SK-N-SH (cell line): ENCODE data around the gene OPCML. TPM values are rescaled to one million over a fixed set of nuclear protein-coding genes. Genes with fewer than 3 reads are reported as not detected.

Source experiments
- CTCF ChIA-PET: fragments of 300-600, 350-600 bp; formaldehyde crosslinking; extraction: SDS; loops from one replicate; lab custom pipeline; 2021; lab: Yijun Ruan, JAX
- POLR2A ChIA-PET: fragments of 350-600 bp; sonication (Branson Sonifier 250); formaldehyde crosslinking; extraction: SDS; loops from one replicate; lab custom pipeline; 2020; ENCODE audit warnings: antibody characterized with exemption, inconsistent platforms; lab: Yijun Ruan, JAX
- DNase-seq: peaks from one replicate; pipeline ENCODE4 v3.0.0; 2012
- H2AFZ ChIP-seq: fragments of 200-600 bp; sonication (generic); 2 replicates; pipeline ENCODE4 v1.8.1; 2016; ENCODE audit warnings: antibody characterized with exemption, mild to moderate bottlenecking, low read depth
- H3F3A ChIP-seq: fragments of 200-600 bp; sonication (generic); replicated peaks from 2 replicates; pipeline ENCODE3; 2016; ENCODE audit warnings: antibody characterized with exemption, mild to moderate bottlenecking; ENCODE audit not compliant: insufficient read depth
- H3K27ac ChIP-seq, 2 experiments: fragments of 200-500 bp in 1 of 2; fragments of 200-600 bp in 1 of 2; sonication (Bioruptor generic) in 1 of 2; sonication (generic), shearing (Covaris generic) in 1 of 2; 2 replicates each; pipeline versions ENCODE4 v1.5.1 to v1.6.1; 2014 to 2016; ENCODE audit warnings: low read depth in 2 of 2, inconsistent platforms in 1 of 2, low read length in 1 of 2, mild to moderate bottlenecking in 1 of 2, mixed read lengths in 1 of 2
- H3K27me3 ChIP-seq: fragments of 200-600 bp; sonication (generic), shearing (Covaris generic); 2 replicates; pipeline ENCODE4 v1.6.1; 2016; ENCODE audit warnings: mixed run types; ENCODE audit not compliant: insufficient read depth
- H3K36me3 ChIP-seq, 2 experiments: fragments of 200-500 bp in 1 of 2; fragments of 200-600 bp in 1 of 2; sonication (Bioruptor generic) in 1 of 2; sonication (generic) in 1 of 2; replicated peaks in 1 of 2; 2 replicates each; pipeline versions ENCODE3 to v1.5.1; 2014 to 2016; ENCODE audit warnings: low read length in 1 of 2, mild to moderate bottlenecking in 1 of 2; ENCODE audit not compliant: insufficient read depth in 2 of 2, control insufficient read depth in 1 of 2
- H3K4me1 ChIP-seq, 2 experiments: fragments of 200-500 bp in 1 of 2; fragments of 200-600 bp in 1 of 2; sonication (Bioruptor generic) in 1 of 2; sonication (generic), shearing (Covaris generic) in 1 of 2; 2 replicates each; pipeline versions ENCODE4 v1.5.1 to v1.6.1; 2014 to 2016; ENCODE audit warnings: low read depth in 1 of 2, low read length in 1 of 2, mixed run types in 1 of 2; ENCODE audit not compliant: insufficient read depth in 2 of 2, control insufficient read depth in 1 of 2
- H3K4me2 ChIP-seq: fragments of 200-600 bp; sonication (generic), shearing (Covaris generic); 2 replicates; pipeline ENCODE4 v1.6.1; 2017; ENCODE audit warnings: mixed run types
- H3K4me3 ChIP-seq, 2 experiments: fragments of 200-500 bp in 1 of 2; fragments of 200-600 bp in 1 of 2; sonication (Bioruptor generic) in 1 of 2; sonication (generic), shearing (Covaris generic) in 1 of 2; 2 replicates each; pipeline versions ENCODE4 v1.5.1 to v1.8.1; 2014 to 2016; ENCODE audit warnings: low read depth in 2 of 2, inconsistent platforms in 1 of 2, low read length in 1 of 2, mild to moderate bottlenecking in 1 of 2, mixed read lengths in 1 of 2, moderate library complexity in 1 of 2
- H3K79me2 ChIP-seq: fragments of 200-600 bp; sonication (generic); 2 replicates; pipeline ENCODE4 v1.8.1; 2017; ENCODE audit warnings: mild to moderate bottlenecking; ENCODE audit not compliant: insufficient read depth
- H3K9ac ChIP-seq: fragments of 200-600 bp; sonication (generic); 2 replicates; pipeline ENCODE4 v1.6.1; 2017; ENCODE audit warnings: mixed run types
- H3K9me2 ChIP-seq: fragments of 200-600 bp; sonication (generic); 2 replicates; pipeline ENCODE4 v1.6.1; 2017; ENCODE audit warnings: mixed run types
- H3K9me3 ChIP-seq: fragments of 200-600 bp; sonication (generic); 2 replicates; pipeline ENCODE4 v1.6.1; 2017; ENCODE audit warnings: mixed run types, mild to moderate bottlenecking, moderate library complexity
- H4K20me1 ChIP-seq: fragments of 200-600 bp; sonication (generic); 2 replicates; pipeline ENCODE4 v1.6.1; 2017; ENCODE audit warnings: mild to moderate bottlenecking, mixed run types; ENCODE audit not compliant: insufficient read depth
- EZH2phosphoT487 ChIP-seq: fragments of 200-600 bp; sonication (generic); IDR thresholded peaks from 2 replicates; pipeline ENCODE4 v1.6.1; 2017; ENCODE audit warnings: low read depth, mixed run types, mild to moderate bottlenecking, antibody characterized with exemption, moderate library complexity, borderline replicate concordance
- FOXM1 ChIP-seq: IDR thresholded peaks from 2 replicates; pipeline ENCODE4 v1.4.0; 2012; ENCODE audit warnings: low read depth, mild to moderate bottlenecking
- GATA2 ChIP-seq: sonication (generic); formaldehyde crosslinking; IDR thresholded peaks from 2 replicates; pipeline ENCODE4 v1.5.0; 2020; ENCODE audit warnings: mild to moderate bottlenecking, missing genetic modification reagents
- JUND ChIP-seq: IDR thresholded peaks from 2 replicates; pipeline ENCODE4 v1.4.0; 2012
- NFIC ChIP-seq: IDR thresholded peaks from 2 replicates; pipeline ENCODE4 v1.4.0; 2012; ENCODE audit warnings: borderline replicate concordance
- NRF1 ChIP-seq: IDR thresholded peaks from 2 replicates; pipeline ENCODE4 v1.6.1; 2012; ENCODE audit warnings: low read depth, mild to moderate bottlenecking, low read length
- POLR2AphosphoS5 ChIP-seq: IDR thresholded peaks from 2 replicates; pipeline ENCODE4 v1.6.1; 2012; ENCODE audit warnings: low read depth, low read length
- RAD21 ChIP-seq: IDR thresholded peaks from 2 replicates; pipeline ENCODE4 v1.6.1; 2012; ENCODE audit warnings: mild to moderate bottlenecking, low read length
- RXRA ChIP-seq: IDR thresholded peaks from 2 replicates; pipeline ENCODE4 v1.4.0; 2012; ENCODE audit warnings: low read depth, mild to moderate bottlenecking, borderline replicate concordance
- SIN3A ChIP-seq: IDR thresholded peaks from 2 replicates; pipeline ENCODE4 v1.6.1; 2012; ENCODE audit warnings: low read depth, mild to moderate bottlenecking, low read length, moderate library complexity, borderline replicate concordance
- SMC3 ChIP-seq: IDR thresholded peaks from 2 replicates; pipeline ENCODE4 v1.6.1; 2012; ENCODE audit warnings: low read depth, low read length, improper control_type of control experiment
- TAF1 ChIP-seq: IDR thresholded peaks from 2 replicates; pipeline ENCODE4 v1.6.1; 2012; ENCODE audit warnings: low read depth, mild to moderate bottlenecking, low read length, moderate library complexity, borderline replicate concordance
- TCF12 ChIP-seq: IDR thresholded peaks from 2 replicates; pipeline ENCODE4 v1.4.0; 2012
- TEAD4 ChIP-seq: IDR thresholded peaks from 2 replicates; pipeline ENCODE4 v1.4.0; 2012; ENCODE audit warnings: mild to moderate bottlenecking, borderline replicate concordance; ENCODE audit not compliant: insufficient read depth
- WGBS: methylation state at CpG from one replicate; pipeline ENCODE4 v1.1.6; 2017; ENCODE audit warnings: low lambda C conversion rate; 5-methylcytosine and 5-hydroxymethylcytosine counted together
- polyA plus RNA-seq, 3 experiments: library from polyadenylated mRNA; depleted of rRNA; stranded (reverse); fragments of >200 nt; gene quantifications; 2 replicates each; pipeline ENCODE4 v1.2.3, GENCODE V29; 2012
- TF ChIP-seq, protein P1 (sequence below): fragments of 150-350 bp; IDR thresholded peaks from 2 replicates; pipeline ENCODE4 v1.6.1; 2016; ENCODE audit warnings: mild to moderate bottlenecking, low read depth, low read length
- TF ChIP-seq, protein P2 (sequence below): IDR thresholded peaks from 2 replicates; pipeline ENCODE4; 2012
- TF ChIP-seq, protein P3 (sequence below): IDR thresholded peaks from 2 replicates; pipeline ENCODE4 v1.4.0; 2012; ENCODE audit warnings: low read depth, borderline replicate concordance
- TF ChIP-seq, protein P4 (sequence below): IDR thresholded peaks from 2 replicates; pipeline ENCODE4 v1.4.0; 2012; ENCODE audit warnings: low read depth, borderline replicate concordance

OPCML gene
- polyA plus RNA-seq, 1 of the 3 experiments (the other 2 are of a cell fraction): not detected

DNA sequence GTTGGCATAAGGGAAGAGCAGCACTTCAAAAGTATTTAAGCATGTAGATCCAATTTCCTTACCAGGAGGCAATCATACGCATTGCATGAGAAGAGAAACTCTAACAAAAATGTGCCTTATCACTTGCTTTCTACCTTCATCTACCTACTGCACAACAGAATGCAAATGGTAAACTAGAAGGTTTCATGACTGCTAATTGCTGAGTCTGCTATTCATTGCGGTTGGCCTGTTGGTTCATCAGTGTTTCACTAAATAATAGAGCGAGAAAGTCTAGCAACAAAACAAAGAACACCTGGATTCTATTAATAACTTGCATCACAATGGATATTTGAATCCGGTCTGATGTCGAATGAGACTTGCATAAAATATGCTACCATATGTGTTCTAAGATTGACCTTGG is 229.0 kb downstream of the OPCML start:
- ChIA-PET CTCF (no interaction called here), POLR2A (no interaction called here)
- H3K9me3 ChIP-seq: 0 out of 2 replicates have a peak, but pooled peaks cover 4% of the 10 kb centered on the region
- H3K9me2 ChIP-seq: no peaks in the 10 kb centered on the region
- no peak overlapping the region for H2AFZ ChIP-seq
- no peak for DNase-seq
- no peak overlapping the region for H3K9ac ChIP-seq
- no peak overlapping the region for H3K4me2 ChIP-seq
- no peaks in the 10 kb centered on the region for H3F3A ChIP-seq
- no peaks in the 10 kb centered on the region for H4K20me1 ChIP-seq
- H3K36me3 ChIP-seq: no peaks in the 10 kb centered on the region
- no peaks in the 10 kb centered on the region for H3K4me1 ChIP-seq
- H3K79me2 ChIP-seq: no peaks in the 10 kb centered on the region
- 39% methylated on average over 5 of the region's 5 CpGs for WGBS
- no peak overlapping the region for H3K27ac ChIP-seq
- no peak overlapping the region for H3K4me3 ChIP-seq
- no peaks in the 10 kb centered on the region for H3K27me3 ChIP-seq
- TF ChIP-seq TAF1 (no peak), TCF12 (no peak), SIN3A (no peak), POLR2AphosphoS5 (no peak), SMC3 (no peak)
- TF ChIP-seq, protein P1, sequence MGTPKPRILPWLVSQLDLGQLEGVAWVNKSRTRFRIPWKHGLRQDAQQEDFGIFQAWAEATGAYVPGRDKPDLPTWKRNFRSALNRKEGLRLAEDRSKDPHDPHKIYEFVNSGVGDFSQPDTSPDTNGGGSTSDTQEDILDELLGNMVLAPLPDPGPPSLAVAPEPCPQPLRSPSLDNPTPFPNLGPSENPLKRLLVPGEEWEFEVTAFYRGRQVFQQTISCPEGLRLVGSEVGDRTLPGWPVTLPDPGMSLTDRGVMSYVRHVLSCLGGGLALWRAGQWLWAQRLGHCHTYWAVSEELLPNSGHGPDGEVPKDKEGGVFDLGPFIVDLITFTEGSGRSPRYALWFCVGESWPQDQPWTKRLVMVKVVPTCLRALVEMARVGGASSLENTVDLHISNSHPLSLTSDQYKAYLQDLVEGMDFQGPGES: no peak

DNA sequence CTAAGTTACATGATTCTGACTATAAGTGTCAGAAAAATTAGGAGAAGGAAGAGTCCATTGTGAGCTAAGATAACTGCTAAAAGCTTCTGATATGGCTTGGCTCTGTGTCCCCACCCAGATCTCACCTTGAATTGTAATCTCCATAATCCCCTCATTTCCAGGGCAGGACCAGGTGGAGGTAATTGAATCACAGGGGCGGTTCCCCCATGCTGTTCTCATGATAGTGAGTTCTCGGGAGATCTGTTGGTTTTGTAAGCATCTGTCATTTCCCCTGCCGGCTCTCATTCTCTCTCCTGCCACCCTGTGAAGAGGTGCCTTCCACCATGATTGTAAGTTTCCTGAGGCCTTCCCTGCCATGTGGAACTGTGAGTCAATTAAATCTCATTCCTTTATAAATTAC is 230.2 kb downstream of the OPCML start:
- Histone ChIP-seq H3K4me1 (no peaks in the 10 kb centered on the region), H3K4me3 (no peak overlapping the region), H3K27ac (no peak overlapping the region), H3K9ac (no peak overlapping the region), H3K9me3 (0 out of 2 replicates have a peak, but pooled peaks cover 4% of the 10 kb centered on the region), H2AFZ (no peak overlapping the region), H3K9me2 (no peaks in the 10 kb centered on the region), H3K79me2 (no peaks in the 10 kb centered on the region), H3K36me3 (no peaks in the 10 kb centered on the region), H4K20me1 (no peaks in the 10 kb centered on the region), H3F3A (no peaks in the 10 kb centered on the region), H3K27me3 (no peaks in the 10 kb centered on the region), H3K4me2 (no peak overlapping the region)
- WGBS: 20% methylated on average over 3 of the region's 3 CpGs
- TF ChIP-seq, protein P2, sequence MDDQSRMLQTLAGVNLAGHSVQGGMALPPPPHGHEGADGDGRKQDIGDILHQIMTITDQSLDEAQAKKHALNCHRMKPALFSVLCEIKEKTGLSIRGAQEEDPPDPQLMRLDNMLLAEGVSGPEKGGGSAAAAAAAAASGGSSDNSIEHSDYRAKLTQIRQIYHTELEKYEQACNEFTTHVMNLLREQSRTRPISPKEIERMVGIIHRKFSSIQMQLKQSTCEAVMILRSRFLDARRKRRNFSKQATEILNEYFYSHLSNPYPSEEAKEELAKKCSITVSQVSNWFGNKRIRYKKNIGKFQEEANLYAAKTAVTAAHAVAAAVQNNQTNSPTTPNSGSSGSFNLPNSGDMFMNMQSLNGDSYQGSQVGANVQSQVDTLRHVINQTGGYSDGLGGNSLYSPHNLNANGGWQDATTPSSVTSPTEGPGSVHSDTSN: no peak
- no peak for TF ChIP-seq SIN3A
- no peak for TF ChIP-seq FOXM1
- TF ChIP-seq RAD21: no peak
- TF ChIP-seq, protein P1: no peak
- TF ChIP-seq EZH2phosphoT487: no peak
- TF ChIP-seq RXRA: no peak
- TF ChIP-seq TAF1: no peak
- TF ChIP-seq, protein P3, sequence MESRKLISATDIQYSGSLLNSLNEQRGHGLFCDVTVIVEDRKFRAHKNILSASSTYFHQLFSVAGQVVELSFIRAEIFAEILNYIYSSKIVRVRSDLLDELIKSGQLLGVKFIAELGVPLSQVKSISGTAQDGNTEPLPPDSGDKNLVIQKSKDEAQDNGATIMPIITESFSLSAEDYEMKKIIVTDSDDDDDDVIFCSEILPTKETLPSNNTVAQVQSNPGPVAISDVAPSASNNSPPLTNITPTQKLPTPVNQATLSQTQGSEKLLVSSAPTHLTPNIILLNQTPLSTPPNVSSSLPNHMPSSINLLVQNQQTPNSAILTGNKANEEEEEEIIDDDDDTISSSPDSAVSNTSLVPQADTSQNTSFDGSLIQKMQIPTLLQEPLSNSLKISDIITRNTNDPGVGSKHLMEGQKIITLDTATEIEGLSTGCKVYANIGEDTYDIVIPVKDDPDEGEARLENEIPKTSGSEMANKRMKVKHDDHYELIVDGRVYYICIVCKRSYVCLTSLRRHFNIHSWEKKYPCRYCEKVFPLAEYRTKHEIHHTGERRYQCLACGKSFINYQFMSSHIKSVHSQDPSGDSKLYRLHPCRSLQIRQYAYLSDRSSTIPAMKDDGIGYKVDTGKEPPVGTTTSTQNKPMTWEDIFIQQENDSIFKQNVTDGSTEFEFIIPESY: no peak
- TF ChIP-seq NFIC: no peak
- no peak for TF ChIP-seq GATA2 (CRISPR knock-in tag)
- no peak for TF ChIP-seq NRF1
- TF ChIP-seq POLR2AphosphoS5: no peak
- TF ChIP-seq, protein P4, sequence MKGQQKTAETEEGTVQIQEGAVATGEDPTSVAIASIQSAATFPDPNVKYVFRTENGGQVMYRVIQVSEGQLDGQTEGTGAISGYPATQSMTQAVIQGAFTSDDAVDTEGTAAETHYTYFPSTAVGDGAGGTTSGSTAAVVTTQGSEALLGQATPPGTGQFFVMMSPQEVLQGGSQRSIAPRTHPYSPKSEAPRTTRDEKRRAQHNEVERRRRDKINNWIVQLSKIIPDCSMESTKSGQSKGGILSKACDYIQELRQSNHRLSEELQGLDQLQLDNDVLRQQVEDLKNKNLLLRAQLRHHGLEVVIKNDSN: no peak
- no peak for TF ChIP-seq TEAD4
- no peak for TF ChIP-seq JUND
- ChIA-PET POLR2A (no interaction called here), CTCF (no interaction called here)
- no peak for DNase-seq
